ENCODE results near the gene NCF2. TPM values are rescaled to one million over a fixed set of nuclear protein-coding genes. Genes with fewer than 3 reads are reported as not detected.

NCF2 gene
- total RNA-seq, 1 donor from 2014 or later = 9.8 TPM

- TF ChIP-seq, protein P1, sequence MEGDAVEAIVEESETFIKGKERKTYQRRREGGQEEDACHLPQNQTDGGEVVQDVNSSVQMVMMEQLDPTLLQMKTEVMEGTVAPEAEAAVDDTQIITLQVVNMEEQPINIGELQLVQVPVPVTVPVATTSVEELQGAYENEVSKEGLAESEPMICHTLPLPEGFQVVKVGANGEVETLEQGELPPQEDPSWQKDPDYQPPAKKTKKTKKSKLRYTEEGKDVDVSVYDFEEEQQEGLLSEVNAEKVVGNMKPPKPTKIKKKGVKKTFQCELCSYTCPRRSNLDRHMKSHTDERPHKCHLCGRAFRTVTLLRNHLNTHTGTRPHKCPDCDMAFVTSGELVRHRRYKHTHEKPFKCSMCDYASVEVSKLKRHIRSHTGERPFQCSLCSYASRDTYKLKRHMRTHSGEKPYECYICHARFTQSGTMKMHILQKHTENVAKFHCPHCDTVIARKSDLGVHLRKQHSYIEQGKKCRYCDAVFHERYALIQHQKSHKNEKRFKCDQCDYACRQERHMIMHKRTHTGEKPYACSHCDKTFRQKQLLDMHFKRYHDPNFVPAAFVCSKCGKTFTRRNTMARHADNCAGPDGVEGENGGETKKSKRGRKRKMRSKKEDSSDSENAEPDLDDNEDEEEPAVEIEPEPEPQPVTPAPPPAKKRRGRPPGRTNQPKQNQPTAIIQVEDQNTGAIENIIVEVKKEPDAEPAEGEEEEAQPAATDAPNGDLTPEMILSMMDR (IDR thresholded peaks at IDR 0.05) = no peak
- intact Hi-C loops (cut with DNase I) = no loop called here
- peak in 1 of 2 donors; percentile 41 for DNase-seq (ENCODE audit: low spot score in 2 of 2)
These were observed 21.9 kb downstream of the NCF2 start for GRCh38 chr1:183568176-183569021.

DNA sequence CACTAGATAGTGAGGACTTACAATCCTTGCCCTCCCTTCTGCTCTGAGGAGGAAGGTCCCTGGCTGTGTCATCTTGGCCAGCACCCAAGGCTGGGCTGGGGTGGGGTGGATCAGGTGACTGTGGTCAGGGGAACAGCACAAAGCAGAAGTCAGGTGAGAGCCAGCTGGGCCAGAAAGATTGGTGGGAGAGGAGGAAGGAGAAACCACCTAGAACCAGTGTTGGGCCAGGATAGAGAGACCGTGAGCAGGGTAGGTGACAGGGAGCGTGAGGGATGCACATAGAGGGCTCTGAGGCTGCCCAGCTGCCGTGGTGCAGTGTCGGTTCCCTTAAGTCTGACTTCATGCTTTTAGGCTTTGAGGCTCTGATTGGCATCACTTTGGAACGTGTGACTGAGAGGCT is 22.7 kb downstream of the NCF2 start:
- peak in 1 of 2 donors; percentile 21 for DNase-seq (ENCODE audit: low spot score in 2 of 2)

More at GRCh38 chr1:183568176-183569021, 21.9 kb downstream of the NCF2 start:
- Histone ChIP-seq H3K27ac (peak overlapping the region in 1 of 2 donors; percentile 13), H3K4me3 (no peak overlapping the region), H3K4me1 (peaks cover 0 to 3% of the 10 kb centered on the region in 2 donors), H3K27me3 (no peaks in the 10 kb centered on the region), H3K9me3 (no peaks in the 10 kb centered on the region), H3K36me3 (no peaks in the 10 kb centered on the region)

GRCh38 chr1:183566026-183566425 is 24.2 kb downstream of the NCF2 start:
- Histone ChIP-seq H3K9me3 (no peaks in the 10 kb centered on the region), H3K27ac (no peak overlapping the region)
- no peak for DNase-seq (ENCODE audit: low spot score in 2 of 2)

More for the DNA sequence above, 22.7 kb downstream of the NCF2 start:
- Histone ChIP-seq H3K4me3 (no peak overlapping the region), H3K36me3 (no peaks in the 10 kb centered on the region), H3K4me1 (peaks cover 0 to 3% of the 10 kb centered on the region in 2 donors), H3K9me3 (no peaks in the 10 kb centered on the region), H3K27me3 (no peaks in the 10 kb centered on the region), H3K27ac (no peak overlapping the region)
- intact Hi-C loops (cut with DNase I) = no loop called here
- TF ChIP-seq, protein P1 (IDR thresholded peaks at IDR 0.05) = no peak

DNA sequence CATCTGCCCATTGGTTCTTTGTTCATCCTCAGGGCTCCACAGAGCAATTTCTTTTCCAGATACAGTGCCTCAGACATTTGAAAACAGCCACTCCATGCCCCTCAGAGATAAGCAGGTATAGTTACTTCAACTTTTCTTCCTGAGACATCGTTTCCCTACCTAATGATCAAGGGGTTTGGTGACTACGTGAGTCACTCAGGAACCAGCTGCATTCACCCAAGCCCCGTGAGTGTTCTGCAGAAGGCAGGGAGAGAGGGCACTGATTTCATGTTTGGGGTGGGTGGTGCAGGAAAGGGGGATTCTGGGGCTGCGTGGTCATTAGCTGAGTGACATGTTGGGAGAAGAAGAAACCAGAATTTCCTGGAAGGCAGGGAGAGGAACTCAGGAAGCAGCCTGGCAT is 25.0 kb downstream of the NCF2 start:
- Histone ChIP-seq H3K4me1 (peaks cover 0 to 3% of the 10 kb centered on the region in 2 donors), H3K27ac (no peak overlapping the region), H3K27me3 (no peaks in the 10 kb centered on the region), H3K36me3 (no peaks in the 10 kb centered on the region), H3K9me3 (no peaks in the 10 kb centered on the region), H3K4me3 (no peak overlapping the region)
- no peak for DNase-seq (ENCODE audit: low spot score in 2 of 2)
- intact Hi-C loops (cut with DNase I) = no loop called here
- TF ChIP-seq, protein P1 (IDR thresholded peaks at IDR 0.05) = no peak

More at GRCh38 chr1:183566026-183566425, 24.2 kb downstream of the NCF2 start:
- H3K4me1 ChIP-seq = peaks cover 0 to 3% of the 10 kb centered on the region in 2 donors
- H3K4me3 ChIP-seq = no peak overlapping the region
- no peaks in the 10 kb centered on the region for H3K36me3 ChIP-seq
- TF ChIP-seq, protein P1 (IDR thresholded peaks at IDR 0.05) = no peak
- intact Hi-C loops (cut with DNase I) = no loop called here
- H3K27me3 ChIP-seq = no peaks in the 10 kb centered on the region

DNA sequence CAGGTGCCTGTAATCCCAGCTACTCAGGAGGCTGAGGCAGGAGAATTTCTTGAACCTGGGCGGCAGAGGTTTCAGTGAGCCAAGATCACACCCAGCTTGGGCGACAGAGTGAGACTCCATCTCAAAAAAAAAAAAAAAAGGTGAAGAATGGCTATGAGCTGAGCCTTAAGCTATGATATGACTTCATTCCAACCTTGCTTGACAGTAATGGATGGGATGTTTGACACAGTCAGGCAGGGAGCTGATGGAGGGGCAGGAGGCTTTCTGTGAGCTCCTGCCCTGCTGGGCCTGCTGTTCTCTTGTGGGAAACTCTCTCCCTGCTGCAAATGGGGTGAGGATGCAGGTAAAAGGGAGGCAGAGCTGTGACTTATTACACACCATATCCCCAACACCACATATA is 27.6 kb downstream of the NCF2 start:
- intact Hi-C loops (cut with DNase I) = no loop called here
- H3K4me3 ChIP-seq = no peak overlapping the region
- no peak for DNase-seq (ENCODE audit: low spot score in 2 of 2)
- TF ChIP-seq, protein P1 (IDR thresholded peaks at IDR 0.05) = no peak
- no peaks in the 10 kb centered on the region for H3K9me3 ChIP-seq
- H3K4me1 ChIP-seq = peaks cover 0 to 3% of the 10 kb centered on the region in 2 donors
- no peaks in the 10 kb centered on the region for H3K27me3 ChIP-seq
- no peak overlapping the region for H3K27ac ChIP-seq
- peaks cover 0 to 4% of the 10 kb centered on the region in 2 donors for H3K36me3 ChIP-seq

Data from ascending aorta (tissue), 2 donors.